ENCODE data around the gene NME3. TPM values are rescaled to one million over a fixed set of nuclear protein-coding genes. Genes with fewer than 3 reads are reported as not detected.
A peak's percentile ranks its signal among the peaks of the same experiment; 100 is the strongest.

Gene NME3
- total and polyA plus RNA-seq, 8 donors = 18.7 to 420 (median 118) TPM

GRCh38 chr16:1772908-1773702, 1.8 kb upstream of the NME3 start, which contains the start of gene MRPS34:
TSS of gene MRPS34 (minus strand) at chr16:1773134. CDS start at chr16:1773119, 15 bp downstream.
- Histone ChIP-seq H3K4me3 (peak within 1 kb of the TSS; percentile 75 to 98 (median 94)), H3K9me3 (no peaks in the 10 kb centered on the region), H3K27me3 (no peaks in the 10 kb centered on the region), H3K27ac (peak within 1 kb of the TSS; percentile 92 to 97 (median 95)), H3K36me3 (peaks cover 31 to 53% (median 50%) of the 10 kb centered on the region in 4 donors), H3K4me1 (peaks cover 35 to 62% (median 59%) of the 10 kb centered on the region in 4 donors)
- DNase-seq = peak; percentile 88 to 95
- TF ChIP-seq POLR2A (IDR thresholded peaks at IDR 0.05) (no peak), POLR2AphosphoS5 (IDR thresholded peaks at IDR 0.05) (peak; percentile 70 to 94 (median 72)), EP300 (IDR thresholded peaks at IDR 0.05) (no peak), CTCF (IDR thresholded peaks at IDR 0.05) (peak in 6 of 7 experiments; percentile 10 to 79 (median 66))
- intact Hi-C loops (cut with DNase I; ENCODE audit: low total_unique reads) = no loop called here
- 0 to 2% (median 0%) methylated on average over 26 to 108 of the region's 108 CpGs for WGBS, 5 donors

- Histone ChIP-seq H3K4me1 (peaks cover 35 to 62% (median 55%) of the 10 kb centered on the region in 4 donors), H3K27me3 (no peaks in the 10 kb centered on the region), H3K27ac (peak within 1 kb of the TSS; percentile 92 to 97 (median 95)), H3K9me3 (no peaks in the 10 kb centered on the region), H3K4me3 (peak within 1 kb of the TSS; percentile 75 to 98 (median 94)), H3K36me3 (peaks cover 34 to 53% (median 50%) of the 10 kb centered on the region in 4 donors)
- 0 to 3% (median 1%) methylated on average over 16 to 53 of the region's 53 CpGs for WGBS, 5 donors
- no peak for DNase-seq
- intact Hi-C loops (cut with DNase I; ENCODE audit: low total_unique reads) = no loop called here
- TF ChIP-seq POLR2AphosphoS5 (IDR thresholded peaks at IDR 0.05) (no peak), EP300 (IDR thresholded peaks at IDR 0.05) (no peak), POLR2A (IDR thresholded peaks at IDR 0.05) (no peak), CTCF (IDR thresholded peaks at IDR 0.05) (no peak)
These were observed 1.1 kb upstream of the NME3 start, which contains the start of gene EME2 for GRCh38 chr16:1772362-1772907. TSS of gene EME2 (plus strand) at chr16:1772810. CDS start at chr16:1773228, 418 bp downstream.

GRCh38 chr16:1771864-1772361, 570 bp upstream of the NME3 start:
- intact Hi-C loops (cut with DNase I; ENCODE audit: low total_unique reads) = no loop called here
- H3K4me3 ChIP-seq = peak overlapping the region; percentile 75 to 98 (median 94)
- DNase-seq = no peak
- peaks cover 32 to 53% (median 50%) of the 10 kb centered on the region in 4 donors for H3K36me3 ChIP-seq
- WGBS, 5 donors = 4 to 10% (median 6%) methylated on average over 17 to 22 of the region's 22 CpGs
- H3K27me3 ChIP-seq = no peaks in the 10 kb centered on the region
- H3K9me3 ChIP-seq = no peaks in the 10 kb centered on the region
- H3K4me1 ChIP-seq = peaks cover 35 to 62% (median 55%) of the 10 kb centered on the region in 4 donors
- TF ChIP-seq CTCF (IDR thresholded peaks at IDR 0.05) = no peak
- TF ChIP-seq POLR2AphosphoS5 (IDR thresholded peaks at IDR 0.05) = no peak
- TF ChIP-seq POLR2A (IDR thresholded peaks at IDR 0.05) = no peak
- TF ChIP-seq EP300 (IDR thresholded peaks at IDR 0.05) = no peak
- peak overlapping the region; percentile 92 to 97 (median 95) for H3K27ac ChIP-seq
